K562 (cell line): Measurements from ENCODE around the gene TSKS.

ENCODE experiments used
- DDX20 ChIP-seq: fragments of 450-650 bp; IDR thresholded peaks from 2 replicates; pipeline ENCODE4 v1.6.1; 2016; ENCODE audit warnings: missing genetic modification characterization, low read depth, mild to moderate bottlenecking, missing compliant biosample characterization, moderate library complexity
- MYBL2 ChIP-seq, 2 experiments: fragments of 450-650 bp in 1 of 2; sonication (generic) in 1 of 2; formaldehyde crosslinking in 1 of 2; IDR thresholded peaks; 2 replicates each; pipeline versions ENCODE4 v1.6.1 to v1.8.1; 2017 to 2022; ENCODE audit warnings: borderline replicate concordance in 1 of 2, inconsistent platforms in 1 of 2, low read depth in 1 of 2, mild to moderate bottlenecking in 1 of 2, missing genetic modification reagents in 1 of 2, moderate library complexity in 1 of 2
- ZBED1 ChIP-seq: IDR thresholded peaks from 2 replicates; pipeline ENCODE4 v1.6.1; 2014

- TF ChIP-seq DDX20 (no peak), MYBL2 (IDR thresholded peaks at IDR 0.05; ENCODE audit: low read depth) (no peak), MYBL2 (CRISPR knock-in tag; IDR thresholded peaks at IDR 0.05; ENCODE audit: borderline replicate concordance) (no peak), ZBED1 (no peak)
These were observed 72.9 kb downstream of the TSKS start for GRCh38 chr19:49690079-49690655.
